GM20431 (cell line): Measurements from ENCODE around the gene OR11A1.

Experiments used
- in situ Hi-C: fragments of 300-500 bp; cut with MseI, MboI; formaldehyde crosslinking; loops from one replicate; pipeline ENCODE4 v1.15.0; 2020; ENCODE audit warnings: low sequenced_read_pairs; ENCODE audit not compliant: unreplicated experiment

Gene OR11A1, protein sequence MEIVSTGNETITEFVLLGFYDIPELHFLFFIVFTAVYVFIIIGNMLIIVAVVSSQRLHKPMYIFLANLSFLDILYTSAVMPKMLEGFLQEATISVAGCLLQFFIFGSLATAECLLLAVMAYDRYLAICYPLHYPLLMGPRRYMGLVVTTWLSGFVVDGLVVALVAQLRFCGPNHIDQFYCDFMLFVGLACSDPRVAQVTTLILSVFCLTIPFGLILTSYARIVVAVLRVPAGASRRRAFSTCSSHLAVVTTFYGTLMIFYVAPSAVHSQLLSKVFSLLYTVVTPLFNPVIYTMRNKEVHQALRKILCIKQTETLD

DNA sequence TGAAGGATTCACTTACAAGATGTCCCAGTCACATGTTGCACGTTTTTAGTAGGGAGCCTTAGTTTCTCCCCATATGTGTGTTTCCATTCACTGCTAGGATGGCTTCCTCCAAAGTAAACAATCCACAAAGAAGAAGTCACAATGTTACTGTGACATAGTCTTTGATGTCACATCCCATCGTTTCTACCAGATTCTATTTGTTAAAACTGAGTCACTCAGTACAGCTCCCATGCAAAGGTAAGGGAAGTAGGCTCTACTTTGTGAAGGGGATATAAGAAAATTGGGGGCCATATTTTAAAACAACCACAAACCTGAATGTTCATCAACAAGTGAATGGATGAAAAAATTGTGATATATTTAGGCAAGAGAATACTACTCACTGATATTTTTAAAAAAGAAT lies at the start of gene OR11A1, which contains the start of gene OR2H1:
TSS of gene OR11A1 (minus strand) at position 101 of the 400 bp plus-strand sequence. CDS start 29,430 bp downstream, outside the sequence.
TSS of gene OR2H1 (plus strand) at position 185 of the 400 bp plus-strand sequence. CDS start 4,615 bp downstream, outside the sequence.
- in situ Hi-C loops: no loop called here

DNA sequence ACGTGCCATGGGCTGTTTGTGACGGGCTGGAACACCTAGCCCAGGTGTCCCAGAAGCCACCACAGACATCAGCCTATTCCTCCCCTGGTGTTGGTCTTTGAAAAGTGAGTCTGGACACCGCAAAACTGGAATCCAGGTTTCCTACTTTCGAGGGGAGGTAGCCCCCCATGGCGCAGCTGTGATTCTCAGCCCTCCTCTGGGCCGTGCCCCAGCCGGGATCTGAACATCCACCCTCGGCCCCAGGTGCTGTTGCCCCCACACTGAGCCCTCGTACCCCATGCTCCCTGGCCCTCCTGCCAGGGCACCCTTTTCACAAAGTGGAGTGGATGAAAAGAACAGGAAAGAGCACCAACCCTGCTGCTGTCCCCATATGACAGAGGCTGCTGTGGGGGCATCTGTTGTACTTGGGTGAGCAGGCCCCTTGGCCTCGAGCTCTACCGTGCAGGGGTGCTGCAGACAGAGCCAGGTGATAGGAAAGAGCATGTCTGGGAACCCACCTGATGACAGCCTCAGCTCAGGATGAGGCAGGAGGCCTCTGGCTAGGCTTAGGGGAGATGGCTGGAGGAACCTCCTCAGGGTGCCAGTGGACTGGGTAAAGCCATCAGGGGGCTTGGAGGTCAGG lies 49.7 kb upstream of the OR11A1 start:
- in situ Hi-C loops: no loop called here

DNA sequence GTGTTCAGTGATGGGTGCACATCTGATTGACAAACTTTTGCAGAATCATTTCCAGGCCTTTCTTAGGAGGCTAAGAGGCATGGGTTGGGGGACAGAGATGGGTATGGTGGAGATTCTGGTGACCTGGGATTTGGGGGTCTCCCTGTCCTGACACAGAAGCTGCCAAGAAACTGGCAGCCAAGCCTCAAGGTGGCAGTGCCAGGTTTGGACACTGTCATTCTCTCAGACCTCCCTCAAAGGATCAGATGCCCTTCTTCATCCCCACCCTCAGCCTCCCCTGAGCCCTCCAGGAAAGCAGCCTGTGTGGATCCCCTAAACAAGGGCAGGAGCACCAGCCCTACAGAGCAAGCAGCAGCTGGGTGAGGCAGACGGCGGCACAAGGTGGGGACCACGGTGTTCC lies 48.9 kb upstream of the OR11A1 start:
- in situ Hi-C loops: no loop called here

DNA sequence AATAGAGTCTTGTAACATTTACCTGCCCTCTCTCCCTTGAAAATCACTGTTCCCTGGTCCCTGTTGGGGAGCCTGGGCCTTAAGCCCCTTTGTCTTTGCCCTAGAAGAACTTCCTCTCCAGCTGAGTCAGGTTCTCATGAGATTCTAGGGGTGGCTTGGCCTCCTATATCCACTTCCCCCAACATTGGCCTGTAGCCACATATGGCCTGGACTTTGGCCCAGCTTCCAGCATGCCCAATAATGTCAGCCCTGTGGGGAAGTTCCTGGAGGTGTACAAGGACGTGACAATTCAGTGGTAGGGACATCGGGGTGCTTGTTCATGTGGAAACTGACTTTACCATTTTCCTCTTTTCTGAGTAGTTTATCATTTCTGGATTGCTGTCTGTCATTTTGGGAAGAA lies 48.1 kb upstream of the OR11A1 start:
- in situ Hi-C loops: no loop called here

DNA sequence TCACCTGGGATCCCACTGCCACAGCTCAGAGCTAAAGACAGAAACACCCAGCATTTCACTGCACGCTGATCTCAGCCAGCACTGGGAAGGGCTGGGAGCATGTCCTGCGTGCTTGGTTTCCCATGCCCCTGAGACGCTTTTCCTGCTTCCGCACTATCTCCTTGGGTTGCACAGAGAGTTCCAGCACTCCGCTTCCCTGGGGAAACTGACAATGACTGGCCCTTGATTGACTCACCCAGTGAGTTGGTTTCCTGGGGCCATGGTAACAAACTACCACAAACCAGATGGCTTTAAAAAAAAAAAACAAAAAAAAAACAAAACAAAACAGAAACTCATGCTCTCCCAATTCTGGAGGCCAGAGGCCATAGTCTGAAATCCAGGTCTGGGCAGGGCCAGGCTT lies 45.7 kb upstream of the OR11A1 start:
- in situ Hi-C loops: no loop called here

DNA sequence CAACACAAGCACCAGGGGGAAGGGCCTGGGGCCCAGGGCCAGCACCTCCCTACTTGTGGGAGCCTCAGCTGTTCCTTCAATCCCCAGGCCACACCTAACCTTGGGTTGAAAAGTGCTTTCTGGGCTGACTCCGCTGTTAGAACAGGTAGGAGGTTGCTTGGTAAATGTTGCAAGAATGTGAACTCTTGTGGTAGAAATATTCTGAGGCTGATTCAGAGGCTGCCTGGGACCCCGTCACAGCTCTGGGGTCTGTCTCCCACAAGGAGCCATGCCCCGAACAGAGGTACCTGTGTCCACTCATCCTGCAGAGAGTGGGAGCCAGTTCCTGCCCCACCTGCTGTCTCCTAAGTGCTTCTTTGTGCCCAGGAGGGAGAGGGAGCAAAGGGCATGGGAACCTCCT lies 45.3 kb upstream of the OR11A1 start:
- in situ Hi-C loops: no loop called here

DNA sequence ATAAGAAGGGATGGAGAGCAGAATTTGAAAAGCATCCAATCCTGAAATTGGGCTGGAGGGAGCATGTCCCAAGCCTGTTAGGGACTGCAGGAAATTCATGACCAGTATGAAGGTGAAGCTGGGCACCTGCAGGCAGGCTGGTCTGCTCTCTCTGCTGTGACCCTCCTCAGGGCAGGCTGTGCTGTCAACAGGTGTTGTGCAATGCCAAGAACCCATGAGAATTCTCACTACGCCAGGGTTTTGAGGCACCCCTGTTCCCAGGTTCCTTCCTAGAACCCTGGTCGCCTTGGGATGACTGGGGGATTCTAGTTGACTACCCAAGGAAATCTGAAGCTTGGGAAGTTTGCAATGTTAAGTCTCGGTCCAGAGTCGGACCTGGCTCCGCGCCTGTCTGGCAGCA lies 44.2 kb upstream of the OR11A1 start:
- in situ Hi-C loops: no loop called here

DNA sequence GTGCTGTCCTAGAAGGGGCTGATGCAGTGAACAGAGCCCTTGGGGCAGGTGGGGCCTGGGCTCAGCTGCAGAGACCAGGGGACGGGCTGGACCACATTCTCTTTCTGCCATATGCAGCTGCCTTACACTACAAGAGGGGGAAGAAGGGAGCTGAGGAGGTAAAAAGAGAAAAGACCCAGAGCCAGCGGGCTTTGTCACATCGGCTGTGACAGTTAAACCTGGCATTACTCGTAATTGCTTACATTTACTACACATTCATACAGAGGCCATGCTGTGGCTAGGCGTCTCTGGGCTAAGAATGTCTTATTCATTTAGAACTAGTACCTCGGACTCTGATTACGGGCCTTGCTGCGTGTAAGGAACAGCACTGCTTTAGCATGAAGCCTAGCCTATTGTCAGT lies 43.7 kb upstream of the OR11A1 start:
- in situ Hi-C loops: no loop called here

DNA sequence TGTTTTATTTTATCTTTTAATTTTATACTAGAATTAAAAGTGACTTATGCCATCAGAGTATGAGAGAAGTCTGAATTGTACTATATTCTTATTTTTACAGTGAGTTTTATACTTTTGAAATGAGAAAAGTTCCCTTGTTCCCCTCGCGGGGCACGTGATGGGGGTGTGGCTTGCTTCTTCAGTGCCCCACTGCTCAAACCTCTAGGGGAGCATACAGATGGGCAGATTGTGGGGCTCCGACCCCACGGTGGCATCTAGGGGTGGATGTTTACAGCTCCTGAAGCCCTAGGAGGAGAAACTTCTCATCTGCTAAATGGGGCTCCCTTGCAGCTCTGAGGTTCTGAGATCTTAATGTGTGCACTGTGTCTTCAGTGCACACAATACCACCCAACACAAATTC lies 42.8 kb upstream of the OR11A1 start:
- in situ Hi-C loops: no loop called here

DNA sequence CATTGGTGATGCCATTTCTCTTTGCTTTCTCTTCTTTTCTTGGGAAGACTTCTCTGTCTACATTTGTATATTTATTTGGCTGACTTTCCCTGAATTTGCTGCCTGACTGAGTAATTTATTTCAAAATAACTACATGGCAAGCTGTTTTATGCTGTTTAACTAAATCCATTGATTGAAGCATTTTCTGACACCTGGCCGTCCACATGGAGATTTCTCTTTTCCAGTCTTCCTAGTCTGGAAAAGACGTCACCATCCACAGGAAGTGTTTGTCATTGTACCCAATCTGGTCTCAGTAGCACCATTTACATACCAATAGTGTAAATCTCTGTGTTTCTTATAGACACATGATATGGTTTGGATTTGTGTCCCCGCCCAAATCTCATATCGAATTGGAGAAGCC lies 40.1 kb upstream of the OR11A1 start:
- in situ Hi-C loops: no loop called here

DNA sequence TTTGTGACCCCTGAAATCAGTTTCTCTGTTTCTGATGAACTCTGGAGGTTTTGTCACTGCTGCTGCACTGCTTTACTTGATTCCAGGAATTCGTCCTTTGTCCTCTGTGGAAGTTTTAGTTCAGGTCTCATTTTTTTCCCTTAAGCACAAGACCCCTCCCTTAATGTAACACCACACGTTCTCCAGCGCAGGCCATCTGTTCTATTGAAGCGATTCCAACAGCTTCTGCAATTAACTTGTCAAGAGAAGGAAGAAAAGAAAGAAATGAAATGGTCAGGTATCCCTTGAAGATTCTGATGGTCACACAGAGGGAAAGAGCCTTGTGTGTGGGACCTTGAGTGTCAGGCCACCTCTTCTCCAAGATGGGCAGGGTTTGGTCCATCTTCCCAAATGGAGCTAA lies 38.7 kb upstream of the OR11A1 start:
- in situ Hi-C loops: no loop called here

DNA sequence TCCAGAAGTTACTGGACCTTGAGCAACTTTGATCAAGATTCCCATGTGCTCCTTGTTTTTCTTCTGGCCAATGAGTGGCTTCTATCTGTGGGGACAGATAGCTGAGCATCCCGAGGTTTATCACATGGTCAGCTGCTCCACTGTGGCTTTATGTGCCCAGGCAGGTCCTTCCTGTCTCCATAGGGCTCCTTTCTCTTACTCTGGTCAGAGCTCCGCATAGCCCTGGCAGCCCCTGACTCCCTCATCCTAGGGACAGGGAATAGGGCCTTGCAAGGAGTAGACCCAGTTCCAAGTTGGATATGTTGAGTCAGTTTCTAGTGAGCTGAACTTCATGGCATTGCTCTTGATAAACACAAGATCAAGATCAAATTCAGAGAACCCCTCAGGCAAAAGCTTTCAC lies 37.3 kb upstream of the OR11A1 start:
- in situ Hi-C loops: no loop called here

DNA sequence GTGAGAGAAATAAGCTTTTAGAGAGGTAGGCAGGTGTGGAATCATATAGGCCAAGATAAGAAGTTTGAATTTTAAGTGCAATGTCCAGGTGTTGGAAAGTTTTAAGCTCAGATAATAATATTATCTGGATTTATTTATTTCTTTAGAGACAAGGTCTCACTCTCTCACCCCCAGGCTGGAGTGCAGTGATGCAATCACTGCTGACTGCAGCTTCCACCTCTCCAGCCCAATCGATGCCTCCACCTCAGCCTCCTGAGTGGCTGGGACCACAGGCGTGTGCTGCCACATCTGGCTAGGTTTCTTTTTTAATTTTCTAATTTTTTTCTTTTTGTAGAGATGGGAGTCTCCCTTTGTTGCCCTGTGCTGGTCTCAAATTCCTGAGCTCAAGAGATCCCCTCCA lies 36.4 kb upstream of the OR11A1 start:
- in situ Hi-C loops: no loop called here

DNA sequence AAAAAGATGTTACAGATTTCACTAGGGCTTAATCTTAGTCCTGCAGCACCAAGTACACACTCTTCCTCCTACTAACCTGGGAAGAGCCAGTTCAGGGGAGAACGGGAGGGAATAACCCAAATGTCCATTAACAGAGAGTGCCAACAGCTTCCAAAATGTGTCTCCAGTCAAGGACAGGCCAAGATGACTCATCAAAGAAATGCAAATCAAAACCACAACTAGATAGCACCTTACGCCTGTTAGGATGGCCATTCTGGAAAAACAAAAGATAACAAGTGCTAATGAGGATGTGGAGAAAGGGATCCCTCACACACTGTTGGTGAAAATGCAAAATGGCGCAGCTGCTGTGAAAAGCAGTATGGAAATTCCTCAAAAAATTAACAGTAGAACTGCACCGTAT lies 34.7 kb upstream of the OR11A1 start:
- in situ Hi-C loops: no loop called here

DNA sequence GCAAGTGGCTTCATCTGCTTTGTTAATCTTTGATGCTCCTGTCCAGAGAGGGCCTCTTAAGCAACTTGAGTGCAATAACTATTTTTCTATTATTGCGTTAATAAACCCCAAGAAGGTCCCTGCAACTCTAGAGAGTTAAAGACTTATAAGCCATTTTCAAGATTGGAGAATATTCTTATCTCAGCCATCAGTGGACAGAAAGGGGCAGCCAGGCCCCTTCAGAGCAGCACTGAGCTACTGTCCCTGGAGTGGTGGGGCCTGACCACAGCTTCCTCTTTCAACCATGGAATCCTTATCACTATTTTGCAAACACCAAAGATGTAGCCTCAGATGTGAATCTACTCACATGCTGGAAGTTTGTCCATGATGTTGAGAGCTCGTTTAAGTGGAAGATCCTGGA lies 33.7 kb upstream of the OR11A1 start:
- in situ Hi-C loops: no loop called here

DNA sequence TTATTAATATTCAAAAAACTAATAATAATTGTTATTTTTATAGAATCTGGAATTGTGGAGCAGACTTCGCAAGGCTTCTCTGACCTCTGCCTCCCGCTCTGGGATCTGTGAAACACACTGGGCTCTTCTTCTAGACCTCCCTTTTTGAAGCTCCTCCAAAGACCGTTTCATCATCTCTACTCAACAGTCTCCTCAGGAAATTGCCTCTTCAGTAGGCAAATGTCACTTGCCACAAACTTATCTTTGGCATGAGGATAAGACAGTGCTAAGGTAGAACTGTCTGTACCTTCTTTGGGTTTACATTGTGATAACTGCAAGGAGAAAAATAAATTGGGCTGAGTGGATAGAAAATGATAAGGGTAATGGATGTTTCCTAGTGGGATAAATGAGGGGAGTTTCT lies 33.2 kb upstream of the OR11A1 start:
- in situ Hi-C loops: no loop called here

DNA sequence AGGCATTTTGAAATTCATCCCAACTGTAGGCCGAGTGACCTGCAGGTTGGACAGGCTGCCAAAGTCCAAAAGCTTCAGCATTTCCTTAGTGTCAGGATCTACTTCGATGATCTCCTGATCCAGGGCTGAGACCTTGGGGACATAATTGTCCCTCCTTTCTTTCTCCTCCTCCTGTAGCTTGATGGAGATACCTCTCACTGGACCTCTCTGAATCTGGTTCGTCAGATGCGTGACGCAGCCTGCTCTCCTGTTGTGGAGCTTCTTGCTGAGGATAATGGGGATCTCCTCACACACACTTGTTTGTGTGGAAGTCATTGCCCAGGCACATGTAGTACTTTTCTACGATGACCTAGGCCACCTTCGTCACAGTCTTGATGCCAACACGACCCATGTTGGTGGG lies 32.4 kb upstream of the OR11A1 start:
- in situ Hi-C loops: no loop called here

DNA sequence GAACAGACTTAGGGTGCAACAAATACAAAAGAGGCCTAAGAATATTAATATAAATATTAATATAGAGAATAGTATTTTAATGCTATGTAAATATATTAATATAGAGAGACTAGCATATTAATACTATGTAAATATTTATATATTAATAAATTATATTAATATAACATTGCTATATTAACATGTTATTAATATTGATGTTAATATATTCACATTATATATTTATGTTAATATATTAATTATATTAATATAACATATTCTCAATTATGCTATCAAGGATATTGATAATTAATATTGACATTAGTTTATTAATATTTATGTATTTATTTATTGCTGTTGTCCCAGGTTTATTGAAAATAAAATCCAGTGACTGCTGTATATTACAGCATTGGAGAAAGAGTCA lies 32.0 kb upstream of the OR11A1 start:
- in situ Hi-C loops: no loop called here

DNA sequence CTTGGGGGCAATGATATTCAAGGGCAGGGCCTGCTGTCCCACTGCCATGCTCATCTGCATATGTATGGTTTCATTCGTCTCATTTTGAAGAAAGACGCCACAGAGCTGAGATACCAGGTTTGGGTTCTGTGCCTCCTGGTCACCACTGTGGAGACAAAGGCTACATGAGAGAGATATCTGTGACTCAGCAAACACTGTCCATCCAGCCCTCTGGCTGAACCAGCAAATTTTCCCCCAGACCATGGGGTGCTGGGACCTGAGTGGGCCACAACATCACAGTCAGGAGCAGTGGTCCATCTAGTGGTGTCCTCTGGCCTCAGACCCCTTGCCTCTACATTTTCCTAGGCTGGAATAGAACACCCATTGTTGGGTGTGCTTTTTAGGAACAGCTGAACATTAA lies 30.8 kb upstream of the OR11A1 start, which contains the start of gene MAS1L:
TSS of gene MAS1L (minus strand) at position 297 of the 400 bp plus-strand sequence. CDS start at position 243, 54 bp downstream.
- in situ Hi-C loops: no loop called here

DNA sequence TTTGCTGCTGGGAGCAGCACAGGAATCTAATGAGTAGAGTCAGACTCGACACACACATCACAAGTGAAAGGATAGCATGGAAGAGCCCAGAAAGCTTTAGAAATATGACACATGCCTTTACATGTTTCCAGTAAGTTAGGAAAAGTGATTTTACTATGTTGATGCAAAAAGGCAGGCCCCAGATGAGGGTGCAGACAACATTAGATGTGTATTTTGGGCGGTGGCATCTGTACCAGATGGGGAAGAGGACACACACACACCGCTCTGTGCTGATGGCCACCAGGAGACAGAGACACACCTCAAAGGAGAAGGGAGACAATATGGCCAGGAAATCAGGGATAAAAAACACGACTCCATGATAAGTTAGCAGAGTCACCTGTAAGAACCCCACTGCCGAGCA lies 30.3 kb upstream of the OR11A1 start:
- in situ Hi-C loops: no loop called here

DNA sequence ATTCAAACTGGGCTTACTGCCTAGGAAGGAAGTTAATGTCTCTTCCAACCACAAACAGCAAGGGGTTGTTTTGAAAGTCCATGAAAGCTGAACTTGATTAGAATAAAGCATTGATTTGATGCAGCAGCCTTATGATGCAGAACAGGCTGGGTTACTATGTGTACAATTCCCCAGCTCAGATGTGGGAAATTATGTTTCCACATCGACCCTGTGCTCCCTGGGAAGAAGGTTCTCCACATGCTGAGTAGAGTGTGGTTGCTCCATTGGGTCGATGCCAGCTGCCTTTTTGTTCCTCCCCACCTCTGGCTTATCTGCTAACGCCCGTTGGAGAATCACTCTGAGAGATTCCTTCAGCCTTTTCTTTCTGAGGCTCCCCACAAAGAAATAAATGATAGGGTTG lies 29.7 kb upstream of the OR11A1 start:
- in situ Hi-C loops: no loop called here

DNA sequence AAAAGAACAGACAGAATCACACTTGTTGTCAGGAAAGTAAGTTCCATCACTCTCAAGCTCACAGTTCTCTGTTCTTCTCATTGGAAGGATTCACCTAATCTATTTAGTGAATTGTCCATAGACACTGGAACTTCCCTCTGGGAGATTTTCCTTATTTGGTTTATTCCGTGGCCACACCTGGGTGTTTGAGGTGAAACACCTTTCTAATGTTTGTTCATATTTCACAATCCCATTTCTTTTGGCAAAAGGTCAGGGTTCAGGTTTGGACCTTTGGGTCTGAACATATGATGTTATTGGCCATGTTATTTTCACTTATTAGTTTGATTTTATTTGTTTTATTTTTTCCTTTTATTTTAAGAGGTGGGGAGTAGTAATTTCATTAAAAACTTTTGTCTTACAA lies 26.9 kb upstream of the OR11A1 start:
- in situ Hi-C loops: no loop called here
